Measurements from ENCODE around the gene FNDC8.

DNA sequence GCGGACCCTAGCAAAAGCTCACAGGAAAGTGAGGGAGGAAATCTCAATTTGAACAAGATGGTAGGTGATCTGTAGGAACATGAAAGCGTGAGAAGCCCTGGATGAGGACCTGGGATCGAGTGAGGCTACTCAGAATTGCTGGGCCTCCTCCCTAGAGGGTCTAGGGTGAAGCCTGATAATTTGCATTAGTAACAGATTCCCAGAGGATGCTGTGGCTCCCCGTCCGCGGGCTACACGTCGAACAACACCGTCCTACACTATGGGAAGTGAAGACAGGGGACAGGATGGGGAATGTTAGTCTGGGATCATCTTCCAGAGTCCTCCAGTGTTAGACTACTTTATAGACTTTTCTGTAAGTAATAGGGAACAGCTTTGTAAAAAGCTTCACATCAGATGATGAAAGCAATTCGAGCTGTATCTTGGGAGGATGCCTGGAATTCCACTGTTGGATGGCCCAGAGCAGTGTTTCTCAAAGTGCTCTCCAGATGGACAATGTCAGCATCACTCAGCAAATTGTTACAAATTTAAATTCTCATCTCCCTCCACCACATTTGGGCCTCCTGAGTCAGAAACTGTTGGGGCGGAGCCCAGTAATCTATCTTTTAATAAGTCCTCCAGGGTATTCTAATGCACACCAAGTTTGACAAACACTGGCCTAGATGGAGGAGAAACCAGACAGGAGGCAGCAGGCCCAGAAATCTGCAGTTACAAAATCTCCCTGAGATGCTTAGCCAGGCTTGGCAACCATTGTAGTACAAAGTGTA, 6.5 kb downstream of the FNDC8 start:
- TF ChIP-seq POLR2A (IDR thresholded peaks at IDR 0.05) = no peak
- TF ChIP-seq, protein P1, sequence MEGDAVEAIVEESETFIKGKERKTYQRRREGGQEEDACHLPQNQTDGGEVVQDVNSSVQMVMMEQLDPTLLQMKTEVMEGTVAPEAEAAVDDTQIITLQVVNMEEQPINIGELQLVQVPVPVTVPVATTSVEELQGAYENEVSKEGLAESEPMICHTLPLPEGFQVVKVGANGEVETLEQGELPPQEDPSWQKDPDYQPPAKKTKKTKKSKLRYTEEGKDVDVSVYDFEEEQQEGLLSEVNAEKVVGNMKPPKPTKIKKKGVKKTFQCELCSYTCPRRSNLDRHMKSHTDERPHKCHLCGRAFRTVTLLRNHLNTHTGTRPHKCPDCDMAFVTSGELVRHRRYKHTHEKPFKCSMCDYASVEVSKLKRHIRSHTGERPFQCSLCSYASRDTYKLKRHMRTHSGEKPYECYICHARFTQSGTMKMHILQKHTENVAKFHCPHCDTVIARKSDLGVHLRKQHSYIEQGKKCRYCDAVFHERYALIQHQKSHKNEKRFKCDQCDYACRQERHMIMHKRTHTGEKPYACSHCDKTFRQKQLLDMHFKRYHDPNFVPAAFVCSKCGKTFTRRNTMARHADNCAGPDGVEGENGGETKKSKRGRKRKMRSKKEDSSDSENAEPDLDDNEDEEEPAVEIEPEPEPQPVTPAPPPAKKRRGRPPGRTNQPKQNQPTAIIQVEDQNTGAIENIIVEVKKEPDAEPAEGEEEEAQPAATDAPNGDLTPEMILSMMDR (IDR thresholded peaks at IDR 0.05) = no peak
